HCT116 (cell line): ENCODE results near the gene TCEA2.

ENCODE experiments used
- CTCF ChIP-seq, 3 experiments: fragments of 200-600 bp in 1 of 3; sonication (generic) in 1 of 3; IDR thresholded peaks in 2 of 3; conservative IDR thresholded peaks in 1 of 3; 2 replicates each; pipeline ENCODE4 v1.5.1; 2012 to 2017; ENCODE audit warnings: low read depth in 2 of 3, low read length in 2 of 3, antibody characterized with exemption in 1 of 3, borderline replicate concordance in 1 of 3, control low read depth in 1 of 3, mild to moderate bottlenecking in 1 of 3, mixed read lengths in 1 of 3, mixed run types in 1 of 3, moderate library complexity in 1 of 3; ENCODE audit not compliant: insufficient read depth in 1 of 3
- EZH2 ChIP-seq: fragments of 200-600 bp; sonication (generic); IDR thresholded peaks from 2 replicates; pipeline ENCODE4 v1.6.1; 2017; ENCODE audit warnings: antibody characterized with exemption, mixed run types
- EZH2phosphoT487 ChIP-seq: fragments of 200-600 bp; IDR thresholded peaks from 2 replicates; pipeline ENCODE4 v1.6.1; 2018; ENCODE audit warnings: antibody characterized with exemption, borderline replicate concordance
- POLR2A ChIP-seq: IDR thresholded peaks from 2 replicates; pipeline ENCODE4 v1.7.0; 2011; ENCODE audit warnings: borderline replicate concordance; ENCODE audit not compliant: insufficient read depth, insufficient read length; ENCODE audit errors: extremely low read depth
- POLR2AphosphoS5 ChIP-seq: IDR thresholded peaks from 2 replicates; pipeline ENCODE4 v1.6.1; 2011; ENCODE audit warnings: mild to moderate bottlenecking, low read depth, low read length, moderate library complexity

- TF ChIP-seq CTCF (IDR thresholded peaks at IDR 0.05 in 2 of 3, conservative IDR thresholded peaks at IDR 0.05 in 1 of 3; ENCODE audit: borderline replicate concordance in 1 of 3, insufficient read depth in 1 of 3, low read depth in 2 of 3, low read length in 2 of 3), result no peak
- no peak for TF ChIP-seq EZH2
- no peak for TF ChIP-seq EZH2phosphoT487
- TF ChIP-seq POLR2AphosphoS5, result no peak
- no peak for TF ChIP-seq POLR2A
Observed at GRCh38 chr20:64116016-64116415, 53.0 kb downstream of the TCEA2 start.
